Measurements from ENCODE around the gene NANOG.
"Not testable (repeated sequence)": the region's sequence is repeated elsewhere in the genome, so short reads cannot be mapped to it uniquely, and the experiment has no call there.

The NANOG gene

GRCh38 chr12:7806863-7807487 is 17.8 kb downstream of the NANOG start:
- DNase-seq = peak; percentile 57

- DNase-seq = not testable (repeated sequence)
These were observed 36.6 kb downstream of the NANOG start for GRCh38 chr12:7825754-7826153.

- not testable (repeated sequence) for DNase-seq
These were observed 40.5 kb downstream of the NANOG start for GRCh38 chr12:7829737-7830136.

- DNase-seq = peak; percentile 50
These were observed 43.0 kb downstream of the NANOG start for GRCh38 chr12:7832059-7832696.

GRCh38 chr12:7833201-7833600 is 44.0 kb downstream of the NANOG start:
- DNase-seq = not testable (repeated sequence)

GRCh38 chr12:7833831-7834230 is 44.6 kb downstream of the NANOG start:
- DNase-seq = no peak

- no peak for DNase-seq
These were observed 45.5 kb downstream of the NANOG start for GRCh38 chr12:7834701-7835100.

GRCh38 chr12:7835116-7835515 is 45.9 kb downstream of the NANOG start:
- DNase-seq = no peak

- DNase-seq = no peak
These were observed 46.6 kb downstream of the NANOG start for GRCh38 chr12:7835766-7836165.

GRCh38 chr12:7837366-7837765 is 48.2 kb downstream of the NANOG start:
- DNase-seq = no peak

GRCh38 chr12:7839226-7839625 is 50.0 kb downstream of the NANOG start:
- not testable (repeated sequence) for DNase-seq

GRCh38 chr12:7839848-7840247 is 50.6 kb downstream of the NANOG start:
- DNase-seq = not testable (repeated sequence)

GRCh38 chr12:7842444-7842843 is 53.2 kb downstream of the NANOG start:
- DNase-seq = not testable (repeated sequence)

GRCh38 chr12:7843149-7843548 is 53.9 kb downstream of the NANOG start:
- DNase-seq = not testable (repeated sequence)

- DNase-seq = peak; percentile 16
These were observed 54.4 kb downstream of the NANOG start for GRCh38 chr12:7843583-7843982.

- no peak for DNase-seq
These were observed 54.9 kb downstream of the NANOG start for GRCh38 chr12:7844116-7844515.

- not testable (repeated sequence) for DNase-seq
These were observed 58.3 kb downstream of the NANOG start for GRCh38 chr12:7847226-7848097.

GRCh38 chr12:7848098-7848422 is 58.9 kb downstream of the NANOG start:
- DNase-seq = not testable (repeated sequence)
